Spinal cord (tissue), 10 donors: ENCODE data around the gene RBM39. TPM values are rescaled to one million over a fixed set of nuclear protein-coding genes. Genes with fewer than 3 reads are reported as not detected.
"Not testable (repeated sequence)": the region's sequence is repeated elsewhere in the genome, so short reads cannot be mapped to it uniquely, and the experiment has no call there.

Experiments used
- DNase-seq, 6 donors: peaks; one replicate each; pipeline versions ENCODE4 v3.0.0 to v3.0.0-alpha.2; 2013 to 2015; ENCODE audit warnings: low spot score in 6 of 6, low read depth in 4 of 6
- H3K27ac ChIP-seq: one replicate; pipeline ENCODE4 v1.5.1; 2013; ENCODE audit warnings: low read depth, low read length, control low read depth
- H3K27me3 ChIP-seq: one replicate; pipeline ENCODE4 v1.6.1; 2013; ENCODE audit warnings: low read length; ENCODE audit not compliant: control insufficient read depth, insufficient read depth
- H3K36me3 ChIP-seq: one replicate; pipeline ENCODE4 v1.6.1; 2013; ENCODE audit warnings: low read length; ENCODE audit not compliant: control insufficient read depth, insufficient read depth
- H3K4me1 ChIP-seq: one replicate; pipeline ENCODE4 v1.6.1; 2013; ENCODE audit warnings: low read length; ENCODE audit not compliant: control insufficient read depth, insufficient read depth
- H3K4me3 ChIP-seq: one replicate; pipeline ENCODE4 v1.5.1; 2013; ENCODE audit warnings: low read depth, low read length, control low read depth
- H3K9me3 ChIP-seq: one replicate; pipeline ENCODE4 v1.6.1; 2013; ENCODE audit warnings: low read length; ENCODE audit not compliant: control insufficient read depth, insufficient read depth
- WGBS: methylation state at CpG from one replicate; pipeline ENCODE4 v1.1.5; 2013; ENCODE audit warnings: missing lambda C conversion rate; ENCODE audit not compliant: insufficient coverage; 5-methylcytosine and 5-hydroxymethylcytosine counted together
- polyA plus RNA-seq, 2 donors: library from polyadenylated mRNA; unstranded; fragments of 120-200 nt; gene quantifications; one replicate each; pipeline ENCODE4 v1.2.1, GENCODE V29; 2013; ENCODE audit not compliant: insufficient read length in 2 of 2
- total RNA-seq, 2 donors: library from RNA; depleted of rRNA in 1 of 2; stranded (reverse); fragments of 120-200 nt in 1 of 2; fragments of >200 nt in 1 of 2; gene quantifications; one replicate each; pipeline versions ENCODE4 v1.2.3 to v1.2.4, GENCODE V29; 2013 to 2014
- donor health status: healthy.

The RBM39 gene
- total and polyA plus RNA-seq, 4 donors = 289 to 441 (median 352) TPM

GRCh38 chr20:35710884-35711587 lies 31.0 kb downstream of the RBM39 start:
- no peak overlapping the region for H3K27ac ChIP-seq
- peaks cover 38% of the 10 kb centered on the region for H3K36me3 ChIP-seq
- no peak for DNase-seq
- H3K4me1 ChIP-seq = no peaks in the 10 kb centered on the region
- no peaks in the 10 kb centered on the region for H3K9me3 ChIP-seq
- no peak overlapping the region for H3K4me3 ChIP-seq
- no CpG with 5 or more reads among the region's 6 CpGs for WGBS
- no peaks in the 10 kb centered on the region for H3K27me3 ChIP-seq

- H3K4me3 ChIP-seq = no peak overlapping the region
- H3K4me1 ChIP-seq = no peaks in the 10 kb centered on the region
- H3K27me3 ChIP-seq = no peaks in the 10 kb centered on the region
- no peak for DNase-seq
- H3K36me3 ChIP-seq = peaks cover 37% of the 10 kb centered on the region
- no peak overlapping the region for H3K27ac ChIP-seq
- no peaks in the 10 kb centered on the region for H3K9me3 ChIP-seq
Measured at GRCh38 chr20:35710039-35710438, 32.0 kb downstream of the RBM39 start.

GRCh38 chr20:35709259-35709658 lies 32.8 kb downstream of the RBM39 start:
- H3K27ac ChIP-seq = no peak overlapping the region

GRCh38 chr20:35708502-35708901 lies 33.6 kb downstream of the RBM39 start:
- Histone ChIP-seq H3K4me1 (no peaks in the 10 kb centered on the region), H3K27ac (no peak overlapping the region), H3K9me3 (no peaks in the 10 kb centered on the region), H3K27me3 (no peaks in the 10 kb centered on the region), H3K36me3 (peaks cover 32% of the 10 kb centered on the region), H3K4me3 (no peak overlapping the region)
- DNase-seq = no peak
- no CpG with 5 or more reads among the region's 1 CpG for WGBS

More at GRCh38 chr20:35709259-35709658, 32.8 kb downstream of the RBM39 start:
- Histone ChIP-seq H3K4me3 (no peak overlapping the region), H3K4me1 (no peaks in the 10 kb centered on the region), H3K9me3 (no peaks in the 10 kb centered on the region), H3K36me3 (peaks cover 35% of the 10 kb centered on the region), H3K27me3 (no peaks in the 10 kb centered on the region)
- DNase-seq = peak in 1 of 6 donors; percentile 18
- no CpG with 5 or more reads among the region's 1 CpG for WGBS

GRCh38 chr20:35706591-35707529 lies 35.2 kb downstream of the RBM39 start:
- H3K9me3 ChIP-seq, H3K4me1 ChIP-seq, H3K4me3 ChIP-seq, H3K27ac ChIP-seq, H3K27me3 ChIP-seq, DNase-seq: not testable (repeated sequence)
- WGBS = 95% methylated on average over 5 of the region's 17 CpGs
- peaks cover 26% of the 10 kb centered on the region for H3K36me3 ChIP-seq

GRCh38 chr20:35705894-35706293 lies 36.2 kb downstream of the RBM39 start:
- not testable (repeated sequence) for H3K27me3 ChIP-seq, H3K4me1 ChIP-seq, H3K4me3 ChIP-seq, H3K9me3 ChIP-seq, H3K27ac ChIP-seq, DNase-seq
- WGBS = 96% methylated on average over 4 of the region's 11 CpGs
- H3K36me3 ChIP-seq = peaks cover 29% of the 10 kb centered on the region

GRCh38 chr20:35704514-35705261 lies 37.4 kb downstream of the RBM39 start:
- H3K36me3 ChIP-seq = peaks cover 29% of the 10 kb centered on the region
- no CpG with 5 or more reads among the region's 5 CpGs for WGBS
- DNase-seq = no peak
- H3K4me3 ChIP-seq = no peak overlapping the region
- H3K27ac ChIP-seq = no peak overlapping the region
- peaks cover under 1% of the 10 kb centered on the region for H3K4me1 ChIP-seq
- H3K27me3 ChIP-seq = no peaks in the 10 kb centered on the region
- no peaks in the 10 kb centered on the region for H3K9me3 ChIP-seq

- Histone ChIP-seq H3K4me3 (no peak overlapping the region), H3K36me3 (peaks cover 32% of the 10 kb centered on the region)
Measured at GRCh38 chr20:35702824-35703695, 39.0 kb downstream of the RBM39 start.

More at GRCh38 chr20:35702824-35703695, 39.0 kb downstream of the RBM39 start:
- WGBS = no CpG with 5 or more reads among the region's 4 CpGs
- H3K4me1 ChIP-seq = peaks cover 9% of the 10 kb centered on the region
- no peaks in the 10 kb centered on the region for H3K9me3 ChIP-seq
- no peaks in the 10 kb centered on the region for H3K27me3 ChIP-seq
- no peak overlapping the region for H3K27ac ChIP-seq
- no peak for DNase-seq
